ENCODE results near the gene GOLGA6L1. TPM values are rescaled to one million over a fixed set of nuclear protein-coding genes. Genes with fewer than 3 reads are reported as not detected.

GOLGA6L1 gene
- not detected in 5 replicates for total RNA-seq (2022; extraction: Qiagen RNA extraction)

GRCh38 chr15:23136722-23137121 is at the start of gene GOLGA6L1:
TSS of gene GOLGA6L1 (minus strand) at chr15:23136822. CDS start at chr15:23136731, 91 bp downstream.

Other genes with a start within 250 kb of the GOLGA6L1 start
- 75.8 to 81.7 TPM (median 81.1 TPM) in 5 replicates for gene CYFIP1, start 156.5 kb downstream of the GOLGA6L1 start, total RNA-seq (2022; extraction: Qiagen RNA extraction)
- 20.4 to 33.9 TPM (median 24.4 TPM) in 5 replicates for gene TUBGCP5, start 97.3 kb downstream of the GOLGA6L1 start, total RNA-seq (2022; extraction: Qiagen RNA extraction)
- not detected in 5 replicates for gene GOLGA6L26, start 197.4 kb upstream of the GOLGA6L1 start, total RNA-seq (2022; extraction: Qiagen RNA extraction)
- 0.11 to 0.17 TPM (median 0.14 TPM) in 5 replicates for gene GOLGA8S, start 217.9 kb upstream of the GOLGA6L1 start, total RNA-seq (2022; extraction: Qiagen RNA extraction)